ENCODE data around the gene CNDP1. TPM values are rescaled to one million over a fixed set of nuclear protein-coding genes. Genes with fewer than 3 reads are reported as not detected.
A peak's percentile ranks its signal among the peaks of the same experiment; 100 is the strongest.

CNDP1 gene
- total RNA-seq, 1 donor from 2014 or later: 0.40 TPM

- H3K36me3 Mint-ChIP-seq: peaks cover 15% of the 10 kb centered on the region
Measured at GRCh38 chr18:74501386-74501785, 32.9 kb upstream of the CNDP1 start.

GRCh38 chr18:74503137-74503536 is 31.2 kb upstream of the CNDP1 start:
- no peaks in the 10 kb centered on the region for H3K9me3 Mint-ChIP-seq
- peaks cover 59% of the 10 kb centered on the region for H3K4me1 Mint-ChIP-seq
- H3K36me3 Mint-ChIP-seq: peaks cover 32% of the 10 kb centered on the region
- peak overlapping the region; percentile 99 for H3K27ac Mint-ChIP-seq
- no peak for TF ChIP-seq CTCF (IDR thresholded peaks at IDR 0.05; ENCODE audit: unreplicated experiment)
- no peak for DNase-seq (ENCODE audit: low spot score in 2 of 2, unreplicated experiment in 2 of 2)
- no peaks in the 10 kb centered on the region for H3K27me3 Mint-ChIP-seq (ENCODE audit: low read depth)
- H3K4me3 Mint-ChIP-seq: no peak overlapping the region

More at GRCh38 chr18:74501386-74501785, 32.9 kb upstream of the CNDP1 start:
- DNase-seq (ENCODE audit: low spot score in 2 of 2, unreplicated experiment in 2 of 2): no peak
- H3K27ac Mint-ChIP-seq: peak overlapping the region; percentile 99
- peak overlapping the region; percentile 63 for H3K4me3 Mint-ChIP-seq
- no peaks in the 10 kb centered on the region for H3K27me3 Mint-ChIP-seq (ENCODE audit: low read depth)
- peaks cover 59% of the 10 kb centered on the region for H3K4me1 Mint-ChIP-seq
- H3K9me3 Mint-ChIP-seq: no peaks in the 10 kb centered on the region
- no peak for TF ChIP-seq CTCF (IDR thresholded peaks at IDR 0.05; ENCODE audit: unreplicated experiment)

- Mint-ChIP-seq H3K9me3 (no peaks in the 10 kb centered on the region), H3K27ac (no peak overlapping the region), H3K27me3 (ENCODE audit: low read depth) (no peaks in the 10 kb centered on the region), H3K4me1 (peaks cover 40% of the 10 kb centered on the region), H3K4me3 (no peak overlapping the region), H3K36me3 (peaks cover 44% of the 10 kb centered on the region)
- no peak for TF ChIP-seq CTCF (IDR thresholded peaks at IDR 0.05; ENCODE audit: unreplicated experiment)
- no peak for DNase-seq (ENCODE audit: low spot score in 2 of 2, unreplicated experiment in 2 of 2)
Measured at GRCh38 chr18:74505776-74506175, 28.5 kb upstream of the CNDP1 start.

GRCh38 chr18:74506448-74507084 is 27.7 kb upstream of the CNDP1 start:
- no peak for DNase-seq (ENCODE audit: low spot score in 2 of 2, unreplicated experiment in 2 of 2)
- Mint-ChIP-seq H3K27me3 (ENCODE audit: low read depth) (no peaks in the 10 kb centered on the region), H3K27ac (peak overlapping the region; percentile 73), H3K9me3 (no peaks in the 10 kb centered on the region), H3K4me3 (no peak overlapping the region), H3K4me1 (peaks cover 32% of the 10 kb centered on the region), H3K36me3 (peaks cover 47% of the 10 kb centered on the region)
- no peak for TF ChIP-seq CTCF (IDR thresholded peaks at IDR 0.05; ENCODE audit: unreplicated experiment)

- DNase-seq (ENCODE audit: low spot score in 2 of 2, unreplicated experiment in 2 of 2): no peak
- Mint-ChIP-seq H3K9me3 (no peaks in the 10 kb centered on the region), H3K27ac (peak overlapping the region; percentile 73), H3K27me3 (ENCODE audit: low read depth) (no peaks in the 10 kb centered on the region), H3K4me3 (no peak overlapping the region), H3K4me1 (peaks cover 27% of the 10 kb centered on the region), H3K36me3 (peaks cover 48% of the 10 kb centered on the region)
- TF ChIP-seq CTCF (IDR thresholded peaks at IDR 0.05; ENCODE audit: unreplicated experiment): no peak
Measured at GRCh38 chr18:74507097-74507881, 27.0 kb upstream of the CNDP1 start.
